Mononuclear cell (primary cell): ENCODE results near the gene NCKAP5. TPM values are rescaled to one million over a fixed set of nuclear protein-coding genes. Genes with fewer than 3 reads are reported as not detected.

Experiments
- H3K27me3 ChIP-seq: 2 replicates; pipeline ENCODE4 v1.6.0; 2011; ENCODE audit warnings: low read length, control low read depth; ENCODE audit not compliant: insufficient read depth
- H3K4me1 ChIP-seq: 2 replicates; pipeline ENCODE4 v1.5.1; 2011; ENCODE audit warnings: mild to moderate bottlenecking, low read length, control low read depth; ENCODE audit not compliant: insufficient read depth
- H3K4me3 ChIP-seq: 2 replicates; pipeline ENCODE4 v1.5.1; 2011; ENCODE audit warnings: mild to moderate bottlenecking, low read length, moderate library complexity
- H3K9me3 ChIP-seq: 2 replicates; pipeline ENCODE4 v1.5.1; 2011; ENCODE audit warnings: low read depth, mild to moderate bottlenecking, control low read depth, low read length
- total RNA-seq: library from RNA; depleted of rRNA; stranded (reverse); fragments of >200 nt; gene quantifications from one replicate; pipeline ENCODE4 v1.2.3, GENCODE V29; 2012

The NCKAP5 gene
- total RNA-seq, 1 donor = under 0.01 TPM

GRCh38 chr2:132665401-132666140 is 902.7 kb downstream of the NCKAP5 start:
- H3K9me3 ChIP-seq = no peaks in the 10 kb centered on the region
- no peak overlapping the region for H3K4me3 ChIP-seq
- H3K4me1 ChIP-seq = no peaks in the 10 kb centered on the region
- peaks cover 31% of the 10 kb centered on the region for H3K27me3 ChIP-seq

GRCh38 chr2:132664096-132664495 is 904.2 kb downstream of the NCKAP5 start:
- Histone ChIP-seq H3K4me3 (no peak overlapping the region), H3K9me3 (no peaks in the 10 kb centered on the region), H3K4me1 (no peaks in the 10 kb centered on the region), H3K27me3 (peaks cover 19% of the 10 kb centered on the region)

DNA sequence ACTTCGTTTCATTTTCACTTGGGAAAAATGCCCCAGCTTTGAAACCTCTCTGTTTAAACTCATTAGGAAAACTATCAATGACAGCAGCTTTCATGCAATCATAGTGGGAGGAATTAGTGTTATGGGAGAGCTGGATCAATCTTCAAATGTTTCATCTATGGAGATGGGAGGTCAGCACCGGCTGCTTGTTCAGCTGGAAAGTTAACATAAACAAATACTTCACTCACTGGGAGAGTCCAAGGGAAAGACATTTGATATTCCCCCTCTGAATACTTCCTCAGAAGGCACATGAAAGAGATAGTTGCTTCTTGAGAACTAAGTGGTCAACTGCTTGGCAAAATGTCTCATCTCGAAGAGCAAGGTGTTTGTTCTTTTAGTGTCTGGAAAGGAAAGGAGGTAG is 905.5 kb downstream of the NCKAP5 start:
- Histone ChIP-seq H3K4me3 (no peak overlapping the region), H3K4me1 (no peaks in the 10 kb centered on the region), H3K27me3 (peaks cover 6% of the 10 kb centered on the region), H3K9me3 (no peaks in the 10 kb centered on the region)

GRCh38 chr2:132659331-132659730 is 908.9 kb downstream of the NCKAP5 start:
- Histone ChIP-seq H3K27me3 (no peaks in the 10 kb centered on the region), H3K4me1 (no peaks in the 10 kb centered on the region), H3K9me3 (no peaks in the 10 kb centered on the region), H3K4me3 (no peak overlapping the region)

DNA sequence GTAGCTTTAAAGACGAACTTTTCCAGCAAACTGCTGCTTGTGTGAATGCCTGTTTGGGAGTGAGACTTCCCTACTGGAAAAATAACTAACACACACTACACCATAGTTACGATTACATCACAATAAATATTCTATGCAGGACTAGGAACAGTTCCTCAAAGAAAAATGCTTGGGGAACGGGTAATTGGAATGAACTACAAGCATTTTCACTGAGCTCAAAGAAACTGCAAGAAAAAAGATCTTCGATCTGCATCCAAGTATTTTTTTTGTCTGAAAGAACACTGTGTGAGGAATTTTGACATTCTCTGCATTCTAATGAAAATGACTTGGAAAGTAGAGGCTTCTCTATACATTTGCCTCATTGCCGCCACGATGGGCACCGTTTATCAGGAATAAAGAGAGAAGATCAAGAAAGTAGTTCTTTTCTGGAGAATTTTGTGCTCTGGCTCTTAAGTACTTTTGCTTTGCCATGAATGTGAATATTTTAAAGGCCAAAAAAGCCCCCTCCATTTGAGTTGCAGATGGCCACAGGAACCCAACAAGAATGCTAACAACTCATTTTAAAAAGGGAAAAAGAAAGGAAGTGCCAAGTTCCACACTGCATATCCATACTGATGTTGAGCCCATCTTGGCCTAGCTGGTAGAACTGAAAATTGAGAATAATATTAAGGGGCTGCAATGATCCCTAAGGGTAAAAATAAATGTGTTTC is 911.8 kb downstream of the NCKAP5 start:
- H3K27me3 ChIP-seq = no peaks in the 10 kb centered on the region
- H3K4me3 ChIP-seq = no peak overlapping the region
- no peaks in the 10 kb centered on the region for H3K9me3 ChIP-seq
- H3K4me1 ChIP-seq = no peaks in the 10 kb centered on the region

- H3K4me1 ChIP-seq = no peaks in the 10 kb centered on the region
- H3K4me3 ChIP-seq = no peak overlapping the region
- H3K27me3 ChIP-seq = no peaks in the 10 kb centered on the region
- no peaks in the 10 kb centered on the region for H3K9me3 ChIP-seq
Observed at GRCh38 chr2:132654968-132655367, 913.3 kb downstream of the NCKAP5 start.

- no peaks in the 10 kb centered on the region for H3K27me3 ChIP-seq
- H3K4me3 ChIP-seq = no peak overlapping the region
- H3K9me3 ChIP-seq = no peaks in the 10 kb centered on the region
- no peaks in the 10 kb centered on the region for H3K4me1 ChIP-seq
Observed at GRCh38 chr2:132654335-132654734, 913.9 kb downstream of the NCKAP5 start.

- H3K4me1 ChIP-seq = no peaks in the 10 kb centered on the region
- no peak overlapping the region for H3K4me3 ChIP-seq
- H3K27me3 ChIP-seq = no peaks in the 10 kb centered on the region
- H3K9me3 ChIP-seq = no peaks in the 10 kb centered on the region
Observed at GRCh38 chr2:132652474-132652873, 915.8 kb downstream of the NCKAP5 start.

GRCh38 chr2:132651115-132652045 is 916.9 kb downstream of the NCKAP5 start:
- H3K4me3 ChIP-seq = no peak overlapping the region
- H3K27me3 ChIP-seq = no peaks in the 10 kb centered on the region
- no peaks in the 10 kb centered on the region for H3K9me3 ChIP-seq
- H3K4me1 ChIP-seq = no peaks in the 10 kb centered on the region

DNA sequence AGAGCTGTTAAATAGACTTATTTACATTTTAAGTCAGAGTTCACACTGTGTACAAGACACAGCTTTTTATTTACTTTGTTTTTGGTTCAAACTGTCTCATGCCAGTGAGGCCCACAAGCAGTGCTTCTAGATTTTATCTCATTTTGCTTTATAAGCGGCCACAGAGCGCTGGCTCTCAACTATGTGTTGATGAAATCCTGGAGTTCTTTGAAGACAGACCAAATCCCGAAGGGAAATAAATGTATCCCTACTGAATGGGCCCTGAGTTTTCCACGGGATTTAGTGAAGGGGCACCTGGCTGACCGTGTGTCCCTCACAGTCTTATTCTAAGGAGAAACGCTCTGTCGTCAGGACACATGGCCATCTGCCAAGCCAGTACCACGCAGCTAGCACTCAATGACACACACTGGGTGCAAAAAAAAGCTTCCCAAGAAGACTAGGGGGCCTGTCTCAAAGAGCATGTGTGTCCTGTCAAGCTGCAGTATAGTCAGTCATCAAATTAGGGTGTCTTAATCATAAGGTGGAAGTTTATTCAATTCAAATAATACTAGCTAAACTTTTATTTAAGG is 921.6 kb downstream of the NCKAP5 start:
- H3K9me3 ChIP-seq = no peaks in the 10 kb centered on the region
- no peak overlapping the region for H3K4me3 ChIP-seq
- H3K27me3 ChIP-seq = no peaks in the 10 kb centered on the region
- peaks cover 4% of the 10 kb centered on the region for H3K4me1 ChIP-seq

DNA sequence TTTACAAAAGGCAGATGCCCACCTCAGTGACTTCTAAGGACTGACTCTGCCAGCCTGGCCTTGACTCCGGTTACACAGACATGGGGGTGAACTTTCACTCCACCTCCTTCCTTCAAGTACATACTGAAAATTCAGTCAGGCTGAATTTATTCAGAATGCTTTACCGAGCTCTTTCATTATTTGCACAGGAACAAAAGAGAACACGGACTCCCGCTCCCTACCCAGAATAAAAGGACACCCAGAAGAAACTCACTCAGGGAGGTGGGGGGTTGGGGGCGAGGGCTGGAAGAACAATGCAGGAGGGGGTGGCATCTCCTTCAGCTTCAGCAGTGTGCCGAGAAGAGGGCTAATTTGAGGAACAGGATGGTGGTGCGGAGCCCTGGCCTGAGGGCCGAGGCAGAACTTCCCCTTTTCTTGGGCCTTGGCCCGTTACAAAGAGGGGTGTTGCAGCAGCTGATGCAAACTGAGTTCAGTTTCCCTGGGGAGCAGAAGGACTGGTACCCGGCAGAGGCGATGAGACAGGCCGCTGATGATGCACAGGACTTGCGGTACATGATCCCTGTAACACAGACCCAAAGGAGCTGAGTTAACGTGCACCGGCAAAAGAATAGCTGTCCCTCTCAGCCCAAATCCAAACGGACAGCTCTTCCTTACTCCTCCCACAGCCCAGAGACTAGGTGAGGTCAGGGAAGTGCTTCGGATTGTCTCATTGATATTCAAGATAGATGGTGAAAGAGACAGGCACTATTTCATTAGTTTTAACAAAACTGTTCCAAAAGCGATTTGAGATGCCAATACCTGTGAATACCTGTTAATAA is 922.3 kb downstream of the NCKAP5 start:
- Histone ChIP-seq H3K9me3 (no peaks in the 10 kb centered on the region), H3K27me3 (no peaks in the 10 kb centered on the region), H3K4me1 (peaks cover 4% of the 10 kb centered on the region), H3K4me3 (no peak overlapping the region)

- no peaks in the 10 kb centered on the region for H3K27me3 ChIP-seq
- H3K4me1 ChIP-seq = peaks cover 4% of the 10 kb centered on the region
- H3K4me3 ChIP-seq = no peak overlapping the region
- H3K9me3 ChIP-seq = no peaks in the 10 kb centered on the region
Observed at GRCh38 chr2:132645176-132645575, 923.1 kb downstream of the NCKAP5 start.

DNA sequence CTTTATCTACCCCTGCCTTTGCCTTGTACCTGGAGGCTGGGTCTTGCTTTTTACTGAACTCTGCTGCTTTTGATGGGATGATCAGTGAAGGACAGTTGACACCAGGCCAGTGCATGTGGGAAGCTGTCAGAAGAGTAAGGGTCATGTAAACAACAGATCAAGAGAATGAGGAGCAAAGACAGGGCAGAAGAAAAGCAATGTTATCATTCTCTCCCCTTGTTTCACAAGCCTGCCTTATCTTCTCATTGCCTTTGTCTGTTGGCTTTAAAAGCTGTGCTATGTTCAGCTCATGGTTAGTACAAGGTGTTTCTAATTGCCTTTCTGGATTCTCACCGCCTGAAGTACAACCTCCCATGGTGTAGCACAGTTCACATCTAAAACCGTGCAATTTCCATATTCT is 925.8 kb downstream of the NCKAP5 start:
- H3K4me1 ChIP-seq = peaks cover 4% of the 10 kb centered on the region
- no peak overlapping the region for H3K4me3 ChIP-seq
- H3K9me3 ChIP-seq = no peaks in the 10 kb centered on the region
- H3K27me3 ChIP-seq = no peaks in the 10 kb centered on the region

GRCh38 chr2:132641819-132642218 is 926.4 kb downstream of the NCKAP5 start:
- Histone ChIP-seq H3K27me3 (no peaks in the 10 kb centered on the region), H3K4me3 (no peak overlapping the region), H3K4me1 (peaks cover 4% of the 10 kb centered on the region), H3K9me3 (no peaks in the 10 kb centered on the region)
